Endothelial cell of umbilical vein (primary cell): ENCODE results near the gene OR1F1. TPM values are rescaled to one million over a fixed set of nuclear protein-coding genes. Genes with fewer than 3 reads are reported as not detected.

Experiments
- BruUV-seq: library from RNA; stranded (reverse); fragments of 400-500 nt; replicated peaks from 2 replicates; lab custom pipeline; 2021; lab: Mats Ljungman, UMichigan
- CTCF ChIA-PET: fragments of 300-600, 350-600 bp; sonication (Branson Sonifier 250); formaldehyde crosslinking; loops from one replicate; lab custom pipeline; 2021; ENCODE audit warnings: antibody characterized with exemption, inconsistent platforms; lab: Charles Lee
- POLR2A ChIA-PET: fragments of 300-600, 350-600 bp; sonication (Branson Sonifier 250); formaldehyde crosslinking; loops from one replicate; lab custom pipeline; 2021; ENCODE audit warnings: antibody characterized with exemption, inconsistent platforms; lab: Charles Lee
- DNase-seq: peaks from one replicate; pipeline ENCODE4 v3.0.0-alpha.2; 2011; ENCODE audit warnings: low read depth, low spot score
- FAIRE-seq: peaks from 2 replicates; lab custom pipeline; 2011; peaks lifted over from hg19 to GRCh38; lab: Jason Lieb, UNC
- H2AFZ ChIP-seq: 2 replicates; pipeline ENCODE4 v1.6.0; 2012; ENCODE audit warnings: low read depth, low read length, control low read depth, inconsistent platforms
- H3K27ac ChIP-seq: 2 replicates; pipeline ENCODE4 v1.5.1; 2011; ENCODE audit warnings: low read depth, mild to moderate bottlenecking, control low read depth, low read length, moderate library complexity; ENCODE audit not compliant: insufficient read depth
- H3K27me3 ChIP-seq, 2 experiments: 2 replicates each; pipeline versions ENCODE4 v1.6.0 to v1.6.1; 2011; ENCODE audit warnings: low read length in 2 of 2, mixed read lengths in 1 of 2; ENCODE audit not compliant: control insufficient read depth in 2 of 2, insufficient read depth in 2 of 2
- H3K36me3 ChIP-seq, 2 experiments: 2 replicates in 1 of 2; 3 replicates in 1 of 2; pipeline ENCODE4 v1.5.1; 2011; ENCODE audit warnings: low read length in 2 of 2, mild to moderate bottlenecking in 1 of 2, moderate library complexity in 1 of 2; ENCODE audit not compliant: control insufficient read depth in 2 of 2, insufficient read depth in 2 of 2; ENCODE audit errors: extremely low read depth in 1 of 2
- H3K4me1 ChIP-seq: 3 replicates; pipeline ENCODE4 v1.5.1; 2011; ENCODE audit warnings: mild to moderate bottlenecking, low read length; ENCODE audit not compliant: control insufficient read depth, insufficient read depth; ENCODE audit errors: extremely low read depth
- H3K4me2 ChIP-seq: 2 replicates; pipeline ENCODE4 v1.6.1; 2011; ENCODE audit warnings: low read length, control low read depth, mixed read lengths; ENCODE audit not compliant: insufficient read depth
- H3K4me3 ChIP-seq, 3 experiments: fragments of 200-600 bp in 1 of 3; sonication (generic), shearing (Covaris generic) in 1 of 3; replicated peaks in 1 of 3; 2 replicates each; pipeline ENCODE4 v1.5.1; 2011 to 2016; ENCODE audit warnings: control low read depth in 3 of 3, low read length in 3 of 3, mild to moderate bottlenecking in 2 of 3, inconsistent platforms in 1 of 3, low read depth in 1 of 3, moderate library complexity in 1 of 3; ENCODE audit not compliant: insufficient read depth in 1 of 3
- H3K79me2 ChIP-seq: 2 replicates; pipeline ENCODE4 v1.6.0; 2012; ENCODE audit warnings: low read length, inconsistent platforms; ENCODE audit not compliant: control insufficient read depth, insufficient read depth
- H3K9ac ChIP-seq: replicated peaks from 2 replicates; pipeline ENCODE3; 2011; ENCODE audit warnings: low read length, control low read depth; ENCODE audit not compliant: insufficient read depth; ENCODE audit errors: extremely low read depth
- H3K9me1 ChIP-seq: replicated peaks from 3 replicates; pipeline ENCODE4 v1.6.0; 2011; ENCODE audit warnings: mild to moderate bottlenecking, low read length; ENCODE audit not compliant: control insufficient read depth, insufficient read depth; ENCODE audit errors: extremely low read depth
- H3K9me3 ChIP-seq: replicated peaks from 2 replicates; pipeline ENCODE4 v1.5.1; 2012; ENCODE audit warnings: low read length, inconsistent platforms; ENCODE audit not compliant: control insufficient read depth, insufficient read depth
- H4K20me1 ChIP-seq: replicated peaks from 2 replicates; pipeline ENCODE3; 2011; ENCODE audit warnings: mild to moderate bottlenecking, low read length; ENCODE audit not compliant: control insufficient read depth, insufficient read depth; ENCODE audit errors: extremely low read depth
- EZH2 ChIP-seq: IDR thresholded peaks from 2 replicates; pipeline ENCODE4 v1.6.1; 2012; ENCODE audit warnings: borderline replicate concordance, low read depth, mild to moderate bottlenecking, moderate library complexity, low read length, inconsistent platforms; ENCODE audit not compliant: severe bottlenecking
- GATA2 ChIP-seq: IDR thresholded peaks from 2 replicates; pipeline ENCODE4 v1.7.0; 2011; ENCODE audit warnings: low read depth, mild to moderate bottlenecking, moderate library complexity, mixed read lengths, low read length; ENCODE audit not compliant: insufficient read length, insufficient read depth
- JUN ChIP-seq: IDR thresholded peaks from 2 replicates; pipeline ENCODE4 v1.6.1; 2011; ENCODE audit warnings: borderline replicate concordance, low read depth; ENCODE audit not compliant: insufficient read length, insufficient read depth
- MYC ChIP-seq: IDR thresholded peaks from one replicate; pipeline ENCODE4 v1.6.1; 2011; ENCODE audit warnings: mild to moderate bottlenecking, low read depth, low read length
- POLR2A ChIP-seq: IDR thresholded peaks from 2 replicates; pipeline ENCODE4 v1.6.1; 2012; ENCODE audit warnings: low read depth, mild to moderate bottlenecking, control low read depth, low read length
- POLR2AphosphoS5 ChIP-seq: IDR thresholded peaks from 2 replicates; pipeline ENCODE4 v1.6.1; 2012; ENCODE audit warnings: low read depth, mild to moderate bottlenecking, control low read depth, low read length, moderate library complexity; ENCODE audit not compliant: insufficient read depth
- dilution Hi-C: fragments of 300-500 bp; cut with MboI; formaldehyde crosslinking; loops from one replicate; pipeline ENCODE4 v1.15.0; 2019; ENCODE audit warnings: low sequenced_read_pairs; ENCODE audit not compliant: extremely low pct_ligation_motif_present
- intact Hi-C: fragments of 100-400 bp; cut with micrococcal nuclease; formaldehyde crosslinking; loops from one replicate; pipeline ENCODE4 v1.10.0; 2022
- polyA plus RNA-seq, 4 experiments: library from polyadenylated mRNA; depleted of rRNA in 3 of 4; stranded (reverse) in 3 of 4; unstranded in 1 of 4; fragments of >200 nt; gene quantifications; 2 replicates each; pipeline versions ENCODE4 v1.2.1 to v1.2.3, GENCODE V29; 2011 to 2012; ENCODE audit warnings: missing spikeins in 1 of 4
- total RNA-seq: library from RNA; stranded (reverse); gene quantifications from 2 replicates; pipeline ENCODE4 v1.2.3, GENCODE V29; 2021
- TF ChIP-seq, protein P1 (sequence below): IDR thresholded peaks from 2 replicates; pipeline ENCODE4 v1.6.1; 2011; ENCODE audit not compliant: insufficient read depth, insufficient read length
- TF ChIP-seq, protein P2 (sequence below), 2 donors: IDR thresholded peaks; 1 replicate in 1 of 2; 2 replicates in 1 of 2; pipeline ENCODE4 v1.5.1; 2011; ENCODE audit warnings: low read length in 2 of 2, mild to moderate bottlenecking in 2 of 2, moderate library complexity in 2 of 2, control low read depth in 1 of 2, inconsistent platforms in 1 of 2, low read depth in 1 of 2; ENCODE audit not compliant: insufficient read depth in 1 of 2; ENCODE audit errors: extremely low read depth in 1 of 2

The OR1F1 gene
- total and polyA plus RNA-seq, 2 donors (not counting 3 experiments of a cell fraction or from before 2014, with no cell fraction given): 0.17 TPM; not detected in 1

DNA sequence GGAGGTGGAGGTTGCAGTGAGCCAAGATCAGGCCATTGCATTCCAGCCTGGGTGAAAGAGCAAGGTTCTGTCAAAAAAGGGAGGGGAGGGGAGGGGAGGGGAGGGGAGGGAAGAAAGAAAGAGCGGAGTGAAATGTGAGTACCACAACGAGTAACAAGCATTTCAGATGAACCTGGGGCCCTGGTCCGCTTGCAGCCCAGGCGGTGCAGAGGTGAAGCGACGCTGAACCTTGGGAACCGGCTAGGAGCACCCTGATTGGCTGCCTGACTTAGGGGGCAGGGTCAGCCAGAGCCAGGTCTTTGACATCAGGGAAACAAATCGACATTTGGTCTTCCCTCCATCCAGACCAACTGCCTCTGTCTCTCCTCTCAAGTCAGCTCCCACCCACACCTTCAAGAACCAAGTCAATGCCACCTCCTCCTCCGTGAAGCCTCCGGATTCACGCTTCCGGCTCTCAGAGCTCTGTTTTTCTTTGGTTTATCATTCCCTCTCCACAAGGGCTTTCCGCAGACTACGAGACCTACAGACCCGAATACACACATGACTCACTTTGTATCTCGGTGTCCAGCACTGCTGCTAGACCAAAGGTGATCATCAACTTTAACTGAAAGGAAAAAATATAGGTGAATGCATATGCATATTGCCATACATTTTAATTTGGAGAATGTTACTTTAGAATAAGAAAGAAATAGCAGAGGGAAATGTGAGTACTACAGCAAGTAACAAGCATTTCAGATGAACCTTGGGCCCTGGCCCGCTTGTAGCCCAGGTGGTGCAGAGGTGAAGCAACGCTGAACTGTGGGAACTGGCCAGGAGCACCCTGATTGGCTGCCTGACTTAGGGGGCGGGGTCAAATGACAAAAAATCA is 19.3 kb downstream of the OR1F1 start:
- dilution Hi-C loops: no loop called here
- no peaks in the 10 kb centered on the region for H3K27me3 ChIP-seq
- no peaks in the 10 kb centered on the region for H4K20me1 ChIP-seq
- H3K9me1 ChIP-seq: no peaks in the 10 kb centered on the region
- ChIA-PET POLR2A (interaction anchor here (0.6 kb wide), 1 partner anchor 195 kb away, joined by 5 read pairs; no protein-coding TSS in a partner anchor), CTCF (interaction anchor here (1.2 kb wide), 1 partner anchor 16 kb away, joined by 6 read pairs; no protein-coding TSS in a partner anchor)
- H3K4me3 ChIP-seq: no peak overlapping the region
- TF ChIP-seq, protein P1, sequence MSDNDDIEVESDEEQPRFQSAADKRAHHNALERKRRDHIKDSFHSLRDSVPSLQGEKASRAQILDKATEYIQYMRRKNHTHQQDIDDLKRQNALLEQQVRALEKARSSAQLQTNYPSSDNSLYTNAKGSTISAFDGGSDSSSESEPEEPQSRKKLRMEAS: no peak
- TF ChIP-seq MYC (no peak), JUN (no peak), POLR2A (no peak), POLR2AphosphoS5 (no peak), GATA2 (no peak), EZH2 (no peak)
- TF ChIP-seq, protein P2, sequence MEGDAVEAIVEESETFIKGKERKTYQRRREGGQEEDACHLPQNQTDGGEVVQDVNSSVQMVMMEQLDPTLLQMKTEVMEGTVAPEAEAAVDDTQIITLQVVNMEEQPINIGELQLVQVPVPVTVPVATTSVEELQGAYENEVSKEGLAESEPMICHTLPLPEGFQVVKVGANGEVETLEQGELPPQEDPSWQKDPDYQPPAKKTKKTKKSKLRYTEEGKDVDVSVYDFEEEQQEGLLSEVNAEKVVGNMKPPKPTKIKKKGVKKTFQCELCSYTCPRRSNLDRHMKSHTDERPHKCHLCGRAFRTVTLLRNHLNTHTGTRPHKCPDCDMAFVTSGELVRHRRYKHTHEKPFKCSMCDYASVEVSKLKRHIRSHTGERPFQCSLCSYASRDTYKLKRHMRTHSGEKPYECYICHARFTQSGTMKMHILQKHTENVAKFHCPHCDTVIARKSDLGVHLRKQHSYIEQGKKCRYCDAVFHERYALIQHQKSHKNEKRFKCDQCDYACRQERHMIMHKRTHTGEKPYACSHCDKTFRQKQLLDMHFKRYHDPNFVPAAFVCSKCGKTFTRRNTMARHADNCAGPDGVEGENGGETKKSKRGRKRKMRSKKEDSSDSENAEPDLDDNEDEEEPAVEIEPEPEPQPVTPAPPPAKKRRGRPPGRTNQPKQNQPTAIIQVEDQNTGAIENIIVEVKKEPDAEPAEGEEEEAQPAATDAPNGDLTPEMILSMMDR (IDR thresholded peaks at IDR 0.05; ENCODE audit: extremely low read depth in 1 of 2, insufficient read depth in 1 of 2, low read depth in 1 of 2, low read length in 2 of 2): no peak
- intact Hi-C loops: no loop called here
- H2AFZ ChIP-seq: no peak overlapping the region
- no peak for FAIRE-seq
- H3K36me3 ChIP-seq: no peaks in the 10 kb centered on the region
- H3K4me1 ChIP-seq: no peaks in the 10 kb centered on the region
- H3K27ac ChIP-seq: no peak overlapping the region
- H3K9me3 ChIP-seq: peaks cover 2% of the 10 kb centered on the region
- no peaks in the 10 kb centered on the region for H3K79me2 ChIP-seq
- DNase-seq: no peak
- no TSS peak for BruUV-seq
- H3K4me2 ChIP-seq: no peak overlapping the region
- no peak overlapping the region for H3K9ac ChIP-seq
